Activated CD8-positive, alpha-beta memory T cell treated with anti-CD3 and anti-CD28 coated beads, Interleukin-2, amount 50 U/mL, for 48 hours (primary cell): ENCODE results near the gene EIF3C.
"Not testable (repeated sequence)": the region's sequence is repeated elsewhere in the genome, so short reads cannot be mapped to it uniquely, and the experiment has no call there.

ENCODE experiments used
- DNase-seq: peaks from one replicate; pipeline ENCODE4 v3.0.0-alpha.2; 2020

Gene EIF3C

DNA sequence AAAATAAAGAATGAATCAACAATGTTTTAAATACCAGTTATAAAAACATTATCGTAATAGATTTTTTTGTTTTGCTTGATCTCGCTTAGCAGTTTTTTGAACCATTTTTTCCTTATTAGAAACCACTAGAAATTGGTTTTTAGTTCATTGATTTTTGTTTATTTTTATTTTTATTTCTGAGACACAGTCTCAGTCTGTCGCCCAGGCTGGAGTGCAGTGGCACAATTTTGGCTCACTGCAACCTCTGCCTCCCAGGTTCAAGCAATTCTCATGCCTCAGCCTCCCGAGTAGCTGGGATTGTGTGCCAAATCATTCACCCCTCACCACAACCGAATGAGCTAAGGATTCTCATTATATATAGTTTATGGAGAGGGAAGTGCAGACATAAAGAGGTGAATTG is 40.2 kb downstream of the EIF3C start, which contains the start of gene NPIPB9:
Gene NPIPB9 (plus strand): TSS at position 301 of the 400 bp plus-strand sequence.
- not testable (repeated sequence) for DNase-seq

DNA sequence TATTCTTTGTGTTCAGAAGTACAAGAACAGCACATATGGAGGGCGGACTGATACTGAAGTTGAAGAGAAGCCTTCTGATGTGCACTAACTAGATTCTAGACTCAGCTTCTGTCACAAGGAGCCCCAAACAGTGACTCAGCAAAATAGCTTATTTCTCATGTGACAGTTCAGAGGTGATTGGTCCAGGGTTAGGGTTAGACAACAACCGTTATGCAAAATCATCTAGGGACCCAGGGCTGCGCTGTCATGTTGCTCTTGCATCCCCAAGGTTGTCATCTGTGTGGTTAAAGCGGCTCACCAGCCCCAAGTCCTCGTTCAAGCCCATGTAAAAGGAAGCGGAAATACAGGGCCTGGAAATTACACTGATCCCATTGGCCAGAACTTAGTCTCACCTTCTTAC is 70.4 kb downstream of the EIF3C start:
- not testable (repeated sequence) for DNase-seq

DNA sequence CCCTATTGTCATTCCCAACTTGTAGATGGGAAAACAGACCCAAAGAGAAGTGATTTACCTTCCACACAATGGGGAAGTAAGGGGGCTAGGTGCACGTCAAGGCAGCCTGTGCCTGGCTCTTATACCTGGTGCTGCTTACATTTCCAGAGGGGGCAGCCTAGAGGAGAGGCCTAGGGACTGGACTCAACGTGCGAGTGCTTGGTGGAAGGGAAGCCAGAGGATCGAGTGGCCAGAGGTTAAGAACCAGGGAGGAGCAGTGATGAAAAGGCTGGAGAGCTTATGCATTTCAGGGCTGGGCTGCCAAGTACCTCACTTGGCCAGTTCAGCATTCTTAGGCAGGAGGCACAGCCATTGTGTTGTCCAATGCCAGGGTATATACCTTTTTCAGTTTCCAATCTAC is 71.1 kb downstream of the EIF3C start:
- DNase-seq = not testable (repeated sequence)
